Activated naive CD4-positive, alpha-beta T cell treated with Interleukin-2 at 50 U/mL for 16 hours (primary cell): ENCODE data around the gene GAS6.
"Not testable (repeated sequence)": the region's sequence is repeated elsewhere in the genome, so short reads cannot be mapped to it uniquely, and the experiment has no call there.

ENCODE experiments used
- DNase-seq: peaks from one replicate; pipeline ENCODE4 v3.0.0-alpha.2; 2020

GAS6 gene

GRCh38 chr13:113835461-113836270, 28.2 kb downstream of the GAS6 start:
- no peak for DNase-seq

DNA sequence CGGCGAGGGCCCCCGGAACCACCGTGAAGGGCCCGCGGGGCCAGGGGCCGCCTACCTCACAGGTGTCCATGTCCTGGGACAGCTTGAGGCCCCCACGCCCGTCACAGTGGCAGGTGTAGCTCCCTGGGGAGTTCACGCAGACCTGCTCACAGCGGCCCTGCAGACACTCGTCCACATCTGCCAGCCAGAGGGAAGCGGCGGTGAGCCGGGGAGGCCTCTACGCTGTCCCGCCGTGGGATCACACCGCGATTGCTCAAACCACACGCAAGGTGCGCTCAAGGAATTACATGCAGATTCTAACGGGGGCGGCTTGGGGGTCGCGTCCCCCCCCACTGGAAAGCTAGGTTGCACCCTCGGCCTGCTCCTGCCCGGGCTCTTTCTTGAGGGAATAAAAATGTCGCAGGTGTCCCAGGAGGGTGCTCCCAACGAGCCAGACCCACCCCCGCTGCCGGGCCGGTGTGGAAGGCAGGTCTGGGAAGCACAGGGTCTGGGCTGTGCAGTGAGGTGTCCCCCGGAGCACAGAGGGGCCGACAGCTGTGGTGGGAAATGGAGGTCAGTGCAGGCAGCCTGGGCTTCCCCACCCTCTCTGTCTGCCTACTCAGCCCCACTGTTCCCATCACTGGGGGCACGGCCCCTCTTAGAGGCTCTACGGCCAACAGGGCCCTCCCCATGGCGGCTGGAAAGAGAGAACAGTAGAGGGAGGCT, 29.2 kb downstream of the GAS6 start:
- DNase-seq: no peak

DNA sequence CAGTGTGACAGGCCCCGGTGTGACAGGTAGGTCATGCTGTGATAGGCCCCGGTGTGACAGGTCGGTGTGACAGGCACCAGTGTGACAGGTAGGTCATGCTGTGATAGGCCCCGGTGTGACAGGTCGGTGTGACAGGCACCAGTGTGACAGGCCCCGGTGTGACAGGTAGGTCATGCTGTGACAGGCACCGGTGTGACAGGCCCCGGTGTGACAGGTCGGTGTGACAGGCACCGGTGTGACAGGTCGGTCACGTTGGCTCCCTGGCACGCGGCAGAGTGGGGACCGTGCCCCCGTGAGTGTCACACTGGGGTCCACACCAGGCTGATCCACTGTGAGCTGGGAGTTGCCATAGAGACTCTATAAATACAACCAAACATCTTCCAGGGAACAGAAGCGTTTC, 29.9 kb downstream of the GAS6 start:
- not testable (repeated sequence) for DNase-seq

DNA sequence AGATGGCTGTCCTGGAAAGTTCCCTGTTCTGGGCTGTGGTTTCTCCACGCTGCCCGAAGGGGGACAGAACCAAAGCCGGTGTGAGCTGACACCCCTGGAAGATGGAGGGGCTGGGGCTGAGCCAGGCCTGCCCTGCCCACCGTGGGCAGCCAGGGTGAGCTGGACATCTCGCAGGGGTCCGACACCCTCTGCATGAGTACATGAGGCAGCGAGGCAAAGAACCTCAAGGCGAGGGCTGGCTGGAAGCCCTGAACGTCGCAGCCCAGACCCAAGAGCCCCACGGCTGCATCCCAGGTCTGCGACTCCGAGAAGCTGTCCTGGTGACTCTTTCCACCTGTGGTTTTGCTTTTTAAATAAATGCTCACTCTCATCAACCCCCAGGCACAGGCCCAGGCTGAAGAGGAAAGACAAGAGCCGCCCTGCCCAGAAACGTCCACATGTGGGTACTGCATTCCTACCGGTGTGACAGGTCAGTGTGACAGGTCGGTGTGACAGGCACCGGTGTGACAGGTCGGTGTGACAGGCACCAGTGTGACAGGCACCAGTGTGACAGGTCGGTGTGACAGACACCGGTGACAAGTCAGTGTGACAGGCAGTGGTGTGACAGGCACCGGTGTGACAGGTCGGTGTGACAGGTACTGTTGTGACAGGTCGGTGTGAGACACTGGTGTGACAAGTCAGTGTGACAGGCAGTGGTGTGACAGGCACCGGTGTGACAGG, 30.6 kb downstream of the GAS6 start:
- DNase-seq: no peak

DNA sequence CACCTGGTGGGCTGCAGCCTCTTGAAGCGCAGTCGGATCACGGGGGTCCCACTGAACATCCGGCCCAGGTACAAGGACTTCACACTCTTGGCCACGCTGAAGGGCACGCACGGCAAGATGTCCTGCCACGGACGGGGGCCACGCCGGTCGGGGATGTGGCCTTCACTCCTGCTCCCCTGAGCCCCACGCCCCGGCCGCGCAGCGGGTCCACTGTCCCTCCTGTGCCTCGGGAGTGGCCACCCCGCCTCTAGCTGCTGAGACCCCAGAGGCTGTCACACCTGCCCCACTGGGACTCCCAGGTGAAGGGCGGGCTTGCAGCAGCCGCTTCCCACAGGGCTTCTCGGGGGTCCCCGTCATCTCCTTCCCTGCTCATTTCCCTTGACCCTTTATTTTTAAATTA, 31.2 kb downstream of the GAS6 start:
- no peak for DNase-seq

DNA sequence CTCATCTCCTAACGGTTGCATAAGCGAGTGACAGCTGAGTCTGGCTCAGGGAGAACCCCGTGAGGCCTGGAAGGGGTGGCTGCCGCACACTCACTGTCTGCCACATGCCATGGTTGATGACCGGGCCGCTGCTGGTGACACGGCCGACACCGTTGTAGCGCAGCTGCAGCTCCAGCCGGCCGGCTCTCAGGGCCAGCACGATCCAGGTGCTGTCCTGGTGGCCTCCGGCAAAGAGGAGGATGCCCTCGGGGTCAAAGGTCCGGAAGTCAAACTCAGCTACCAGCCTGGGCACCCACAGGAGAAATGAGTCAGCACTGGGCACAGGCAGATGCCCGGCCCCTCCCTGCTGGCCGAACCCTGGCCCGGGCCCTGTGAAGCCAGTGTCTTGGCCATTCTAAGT, 31.7 kb downstream of the GAS6 start:
- DNase-seq: no peak

GRCh38 chr13:113831061-113831460, 32.8 kb downstream of the GAS6 start:
- no peak for DNase-seq

DNA sequence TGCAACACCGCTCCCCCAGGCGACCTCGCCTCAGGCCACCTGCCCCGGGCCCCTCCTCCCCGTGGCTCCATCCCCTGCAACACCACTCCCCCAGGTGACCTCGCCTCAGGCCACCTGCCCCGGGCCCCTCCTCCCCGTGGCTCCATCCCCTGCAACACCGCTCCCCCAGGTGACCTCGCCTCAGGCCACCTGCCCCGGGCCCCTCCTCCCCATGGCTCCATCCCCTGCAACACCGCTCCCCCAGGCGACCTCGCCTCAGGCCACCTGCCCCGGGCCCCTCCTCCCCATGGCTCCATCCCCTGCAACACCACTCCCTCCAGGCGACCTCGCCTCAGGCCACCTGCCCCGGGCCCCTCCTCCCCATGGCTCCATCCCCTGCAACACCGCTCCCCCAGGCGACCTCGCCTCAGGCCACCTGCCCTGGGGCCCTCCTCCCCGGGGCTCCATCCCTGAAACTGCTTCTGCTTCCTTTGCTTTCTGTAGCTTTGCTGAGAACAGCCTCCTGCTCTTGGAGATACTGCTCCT, 33.4 kb downstream of the GAS6 start:
- DNase-seq: not testable (repeated sequence)

- DNase-seq: no peak
Observed at GRCh38 chr13:113828282-113828825, 35.5 kb downstream of the GAS6 start.

- DNase-seq: no peak
Observed at GRCh38 chr13:113827021-113827420, 36.9 kb downstream of the GAS6 start.

DNA sequence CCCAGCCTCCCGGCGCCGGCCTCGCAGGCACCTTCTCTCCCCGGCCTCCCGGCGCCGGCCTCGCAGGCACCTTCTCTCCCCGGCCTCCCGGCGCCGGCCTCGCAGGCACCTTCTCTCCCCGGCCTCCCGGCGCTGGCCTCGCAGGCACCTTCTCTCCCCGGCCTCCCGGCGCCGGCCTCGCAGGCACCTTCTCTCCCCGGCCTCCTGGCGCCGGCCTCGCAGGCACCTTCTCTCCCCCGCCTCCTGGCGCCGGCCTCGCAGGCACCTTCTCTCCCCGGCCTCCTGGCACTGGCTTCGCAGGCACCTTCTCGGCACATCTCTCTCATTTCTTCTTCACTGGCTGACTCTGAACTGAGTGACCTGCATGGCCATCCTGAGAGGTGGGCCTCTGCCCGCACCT, 37.4 kb downstream of the GAS6 start:
- DNase-seq: not testable (repeated sequence)

DNA sequence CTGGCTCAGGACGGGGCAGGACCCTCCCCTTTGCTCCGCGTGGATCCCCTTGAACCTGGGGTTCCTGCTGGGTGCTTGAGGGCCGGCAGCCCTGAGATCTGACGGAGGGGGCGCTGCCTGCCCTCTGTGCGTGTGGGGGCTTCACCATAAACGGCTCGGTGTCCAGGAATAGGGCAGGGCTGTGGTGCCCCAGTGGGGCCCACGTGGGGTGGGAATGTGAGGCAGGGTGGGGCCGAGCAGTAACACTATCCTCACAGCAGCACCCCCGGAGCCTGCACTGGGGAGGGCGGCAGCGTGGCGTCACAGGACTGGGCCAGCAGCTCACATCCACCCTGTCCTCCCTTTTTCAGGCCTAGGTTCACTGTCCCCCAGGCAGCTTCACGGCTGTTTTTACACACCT, 38.0 kb downstream of the GAS6 start:
- DNase-seq: no peak

DNA sequence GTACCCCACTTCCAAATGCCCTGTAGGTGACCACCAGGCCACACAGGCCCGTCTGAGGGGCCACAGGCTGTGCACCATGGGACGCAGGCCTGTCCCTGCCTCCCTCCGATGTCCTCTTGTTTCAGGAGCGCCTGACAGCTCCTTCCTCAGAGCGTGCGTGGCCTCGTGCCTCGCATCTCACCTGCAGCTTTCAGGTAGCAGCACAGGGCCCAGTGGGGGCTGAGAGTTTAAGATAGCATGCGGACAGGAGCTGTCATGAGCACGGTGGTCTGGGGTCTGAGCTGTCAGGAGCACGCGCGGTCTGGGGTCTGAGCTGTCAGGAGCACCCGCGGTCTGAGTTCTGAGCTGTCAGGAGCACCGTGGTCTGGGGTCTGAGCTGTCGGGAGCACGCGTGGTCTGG, 40.1 kb downstream of the GAS6 start:
- no peak for DNase-seq

GRCh38 chr13:113822956-113823744, 40.7 kb downstream of the GAS6 start:
- no peak for DNase-seq

GRCh38 chr13:113822266-113822665, 41.6 kb downstream of the GAS6 start:
- DNase-seq: no peak

- no peak for DNase-seq
Observed at GRCh38 chr13:113821847-113822246, 42.0 kb downstream of the GAS6 start.

- DNase-seq: no peak
Observed at GRCh38 chr13:113820813-113821651, 42.8 kb downstream of the GAS6 start.

DNA sequence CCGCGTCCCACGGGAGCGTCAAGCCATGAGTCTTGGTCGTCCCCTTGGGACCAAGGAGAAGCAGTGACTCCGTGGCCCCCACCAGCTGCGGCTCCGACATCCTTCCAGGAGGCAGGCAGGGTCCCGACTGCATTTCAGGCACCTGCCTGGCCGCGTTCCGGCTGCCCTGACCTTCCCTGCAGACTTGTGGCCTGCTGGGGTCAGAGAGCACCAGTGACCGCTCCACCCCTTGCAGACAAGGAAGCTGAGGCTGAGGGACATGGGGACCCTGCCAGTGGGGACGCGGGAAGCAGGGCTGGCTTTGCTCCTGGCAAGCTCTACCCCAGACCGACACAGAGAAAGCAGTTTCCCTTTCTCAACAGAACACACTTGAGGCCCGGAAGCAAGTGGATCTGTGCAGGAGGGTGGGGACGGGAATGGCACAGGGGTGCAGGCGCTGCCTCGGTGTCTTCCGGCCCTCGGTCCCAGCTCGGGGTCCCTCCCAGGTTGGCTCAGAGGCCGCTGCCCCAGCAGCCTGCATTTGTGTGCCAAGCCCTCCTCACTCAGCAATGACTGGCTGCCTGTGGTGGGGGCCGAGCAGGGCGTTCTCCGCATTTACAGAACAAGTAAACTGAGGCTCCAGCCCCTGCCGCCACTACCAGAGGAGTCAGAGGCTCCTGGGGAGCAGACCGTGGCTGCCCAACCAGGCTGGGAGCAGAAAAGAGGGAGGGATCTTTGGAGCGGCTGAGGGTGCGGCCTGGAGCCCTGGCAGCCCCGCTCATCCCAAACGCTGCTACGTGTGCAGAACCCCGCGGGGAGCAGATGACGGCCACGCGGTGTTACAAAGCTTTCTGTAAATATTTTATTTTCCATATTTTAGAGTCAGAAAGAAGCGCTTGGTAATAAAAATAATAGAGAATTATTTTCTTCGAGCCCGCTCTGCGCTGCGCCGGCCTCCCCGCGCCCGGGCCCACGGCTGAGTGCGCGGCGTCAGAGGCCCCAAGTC, 43.9 kb downstream of the GAS6 start:
- no peak for DNase-seq

DNA sequence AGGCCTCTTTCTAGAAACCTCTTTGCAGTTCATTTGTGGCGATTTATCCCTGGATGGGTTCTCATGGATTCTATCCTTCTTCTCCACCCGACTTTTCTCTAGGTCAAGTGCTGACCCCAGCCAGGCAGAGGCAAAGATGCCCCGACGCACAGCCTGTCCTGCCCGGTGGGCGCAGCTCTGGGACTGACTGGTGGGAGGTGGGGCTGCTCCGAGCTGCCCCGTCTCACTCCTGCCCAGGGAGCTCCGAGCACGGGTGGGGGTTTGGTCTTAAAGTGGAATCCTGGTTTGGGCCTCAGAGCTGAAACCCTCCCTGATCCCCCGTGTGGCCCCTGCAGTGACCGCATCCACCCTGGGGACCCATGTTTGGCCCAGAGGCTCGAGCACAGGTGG, 44.5 kb downstream of the GAS6 start:
- DNase-seq: no peak

GRCh38 chr13:113818700-113819295, 45.1 kb downstream of the GAS6 start:
- no peak for DNase-seq
